NCI-H2171 treated with DMSO at 0.1 percent for 48 hours (cell line): ENCODE data around the gene RAB34.
"Not testable (repeated sequence)": the region's sequence is repeated elsewhere in the genome, so short reads cannot be mapped to it uniquely, and the experiment has no call there.

ENCODE experiments used
- DNase-seq: peaks from one replicate; lab custom pipeline; 2025; lab: John Stamatoyannopoulos, UW

Gene RAB34

DNA sequence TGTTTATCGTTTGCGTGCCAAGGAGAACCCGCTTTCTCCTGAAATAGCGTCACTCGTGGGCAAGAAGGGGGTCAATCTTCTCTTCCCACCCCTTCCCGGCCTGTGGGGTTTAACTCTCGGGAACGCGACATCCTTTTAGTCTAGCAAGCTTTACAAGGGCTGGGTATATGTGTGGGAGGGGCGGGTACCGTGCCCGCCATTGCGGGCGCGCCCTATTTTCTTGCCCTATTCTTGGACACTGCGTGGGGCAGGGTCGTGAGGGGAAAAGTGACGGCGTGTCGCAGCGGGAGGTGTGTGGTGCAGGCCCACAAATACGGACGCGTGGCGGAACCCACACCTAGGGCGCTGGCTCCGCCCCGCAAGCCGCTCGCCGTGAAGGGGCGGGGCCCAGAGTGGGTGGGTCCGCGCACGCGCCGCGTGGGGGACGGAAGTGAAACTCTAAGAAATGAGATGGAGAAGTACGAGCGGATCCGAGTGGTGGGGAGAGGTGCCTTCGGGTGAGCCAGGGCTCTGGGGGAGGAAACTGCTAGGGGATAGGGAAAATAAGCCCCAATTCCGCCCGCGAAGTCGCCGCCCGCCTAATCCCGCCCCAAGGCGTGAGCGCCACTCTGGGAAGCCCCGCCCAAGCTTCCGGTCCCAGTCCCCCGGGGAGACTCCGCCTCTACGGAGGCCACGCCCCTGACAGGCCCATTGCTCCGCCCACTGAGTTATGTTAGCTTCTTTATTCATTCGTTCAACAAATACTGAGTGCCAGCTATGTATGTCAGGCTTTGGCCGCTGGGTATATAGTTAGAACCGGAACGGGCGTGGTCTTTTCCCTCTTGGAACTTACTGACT, 10.9 kb upstream of the RAB34 start, which contains the start of gene NEK8:
Gene NEK8, plus strand, starts transcription at position 425 of the 837 bp plus-strand sequence. Its CDS starts 26 bp downstream, at position 451.
- peak; percentile 91 for DNase-seq

DNA sequence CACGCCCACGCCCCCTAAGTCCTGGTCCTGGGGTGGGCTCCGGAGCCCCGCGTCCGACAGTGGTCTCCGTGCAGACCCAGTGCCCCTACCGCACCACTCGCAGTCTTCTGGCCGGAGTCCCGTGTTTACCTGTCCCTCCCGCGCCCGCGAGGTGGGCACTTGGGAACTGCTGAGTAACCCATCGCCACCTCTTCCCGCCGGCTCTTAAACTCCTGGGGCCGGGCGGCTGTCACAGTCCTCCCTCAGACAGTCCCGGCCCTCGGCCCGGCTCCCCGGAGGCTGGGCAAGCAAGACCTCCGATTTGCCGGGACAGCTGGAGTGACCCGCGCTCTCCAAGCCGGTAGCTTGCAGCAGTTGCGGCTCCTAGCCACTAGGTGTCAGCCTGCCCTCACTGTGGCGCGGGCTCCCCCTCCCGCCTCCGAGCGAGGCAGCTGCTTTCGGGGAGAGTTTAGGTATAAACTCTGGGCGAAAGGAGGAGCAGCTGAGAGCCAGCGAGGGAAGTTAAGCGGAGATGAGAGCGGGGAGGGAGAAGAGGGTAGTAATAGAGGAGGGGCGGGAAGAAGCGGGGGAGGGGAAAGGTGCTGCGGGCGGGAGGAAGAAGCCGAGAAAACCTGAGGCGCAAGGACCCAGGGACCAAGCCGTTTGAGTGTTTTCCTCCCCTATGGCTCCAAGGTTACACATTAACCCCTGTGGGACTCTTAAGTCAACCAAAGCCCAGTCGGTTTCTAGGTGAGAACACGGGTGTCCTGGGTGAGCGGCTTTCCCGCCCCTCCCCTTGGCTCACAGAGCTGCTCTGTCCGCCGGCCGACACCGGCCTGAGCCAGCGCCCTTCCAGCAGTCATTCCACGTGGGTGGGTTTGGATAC, 9.2 kb upstream of the RAB34 start:
- DNase-seq = peak; percentile 97

DNA sequence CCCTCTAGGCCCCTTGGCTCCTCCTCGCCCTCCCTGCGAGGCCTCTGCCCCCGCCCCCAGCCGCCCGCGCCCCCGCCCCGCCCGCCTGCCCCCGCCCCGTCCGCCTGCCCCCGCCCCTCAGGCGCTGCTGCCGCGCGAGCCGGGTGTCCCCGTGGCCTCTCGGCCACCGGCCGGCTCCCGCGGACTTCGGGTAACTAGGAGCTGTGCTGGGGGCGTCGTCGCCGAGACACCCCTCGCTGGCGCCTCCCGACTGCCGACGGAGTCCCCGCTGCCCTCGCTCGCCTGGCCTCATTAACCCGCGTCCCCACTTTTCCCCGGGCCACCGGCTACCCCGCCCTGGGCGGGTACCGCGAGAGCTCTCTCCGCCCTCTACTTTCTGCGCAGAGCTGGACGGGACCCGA, 8.6 kb upstream of the RAB34 start, which contains the start of gene TLCD1:
Gene TLCD1, minus strand, starts transcription at position 8 of the 401 bp plus-strand sequence. CDS start 136 bp downstream, outside the sequence.
- DNase-seq = peak; percentile 73

DNA sequence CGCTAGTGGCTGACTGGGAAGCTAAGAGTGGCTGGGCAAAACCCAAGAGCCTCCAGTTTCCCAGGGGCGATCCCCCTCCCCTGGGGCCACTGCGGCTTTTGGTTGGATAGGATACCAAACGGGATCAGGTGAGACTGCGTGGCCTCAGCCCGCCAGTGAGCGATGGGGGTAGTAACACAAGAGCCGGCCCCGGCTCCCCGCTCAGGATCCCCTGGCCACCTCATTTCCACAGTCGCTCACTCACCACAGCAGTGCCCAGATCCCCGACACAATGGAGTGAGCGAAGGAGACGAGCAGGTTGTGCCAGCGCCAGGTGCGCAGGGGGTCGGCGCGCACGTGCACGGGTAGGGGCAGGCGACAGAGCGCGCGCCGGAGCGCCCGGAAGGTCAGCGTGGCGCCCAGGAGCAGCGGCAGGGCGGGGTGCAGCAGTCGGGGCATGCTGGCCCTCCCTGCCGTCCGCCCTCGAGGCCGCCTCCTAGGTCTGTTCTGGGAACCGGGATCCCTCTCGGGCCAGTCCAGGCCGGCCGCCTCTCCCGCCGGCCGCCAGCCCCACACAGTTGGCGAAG, 8.1 kb upstream of the RAB34 start:
- peak; percentile 85 for DNase-seq

DNA sequence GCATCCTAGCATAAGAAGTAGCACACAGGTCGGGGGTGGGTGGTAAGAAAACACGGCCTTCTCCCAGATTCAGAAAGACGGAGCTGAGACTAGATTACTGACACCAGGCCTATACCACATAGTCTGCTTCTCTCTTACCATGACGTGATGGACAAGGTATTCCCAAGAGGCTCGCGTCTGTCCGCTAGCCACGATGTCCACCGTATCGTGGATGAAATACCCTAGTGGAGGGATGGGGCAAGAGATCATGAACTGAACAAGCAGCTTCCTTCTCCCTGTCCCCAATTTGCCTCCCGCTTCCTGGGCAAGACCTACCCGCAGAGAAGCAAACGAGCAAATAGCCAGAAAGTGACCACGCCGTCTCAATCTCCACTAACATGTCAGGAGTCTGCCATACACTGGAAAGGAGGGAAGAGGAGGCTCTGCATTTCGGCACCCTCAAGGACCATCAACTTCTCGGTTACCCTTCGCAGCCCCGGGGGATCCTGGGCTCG, 7.5 kb upstream of the RAB34 start:
- DNase-seq = peak; percentile 61

DNA sequence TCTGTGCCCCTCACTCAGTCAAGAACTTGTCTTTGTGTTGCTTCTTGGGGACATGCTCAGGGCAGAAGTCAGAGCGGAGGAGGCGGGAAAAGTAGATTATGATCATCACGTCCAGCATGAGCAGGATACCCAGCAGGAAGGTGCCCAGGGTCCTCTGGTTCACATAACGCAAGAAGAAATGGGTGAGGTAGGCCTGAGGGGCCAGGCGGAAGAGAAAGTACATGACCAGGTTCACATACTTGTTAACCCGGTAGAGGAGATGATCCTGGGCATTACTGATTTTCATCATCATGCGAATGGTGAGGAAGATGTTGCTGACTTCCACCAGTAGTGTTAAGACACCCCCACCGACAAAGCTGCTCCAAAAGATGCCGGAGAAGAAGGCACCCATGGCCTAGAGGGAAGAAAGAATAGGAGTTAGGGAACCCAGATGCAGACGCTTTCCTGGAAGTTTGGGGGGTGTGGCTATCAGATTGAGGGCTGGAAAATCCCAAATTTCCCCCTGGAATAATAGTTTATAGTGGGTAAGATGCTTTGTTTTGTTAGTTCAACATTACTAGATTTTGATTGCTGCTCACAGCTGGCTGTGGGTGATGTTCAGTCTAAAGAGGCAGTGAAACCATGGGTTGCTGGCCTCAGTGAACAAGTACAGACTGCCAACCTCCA, 7.0 kb upstream of the RAB34 start:
- peak; percentile 31 for DNase-seq

DNA sequence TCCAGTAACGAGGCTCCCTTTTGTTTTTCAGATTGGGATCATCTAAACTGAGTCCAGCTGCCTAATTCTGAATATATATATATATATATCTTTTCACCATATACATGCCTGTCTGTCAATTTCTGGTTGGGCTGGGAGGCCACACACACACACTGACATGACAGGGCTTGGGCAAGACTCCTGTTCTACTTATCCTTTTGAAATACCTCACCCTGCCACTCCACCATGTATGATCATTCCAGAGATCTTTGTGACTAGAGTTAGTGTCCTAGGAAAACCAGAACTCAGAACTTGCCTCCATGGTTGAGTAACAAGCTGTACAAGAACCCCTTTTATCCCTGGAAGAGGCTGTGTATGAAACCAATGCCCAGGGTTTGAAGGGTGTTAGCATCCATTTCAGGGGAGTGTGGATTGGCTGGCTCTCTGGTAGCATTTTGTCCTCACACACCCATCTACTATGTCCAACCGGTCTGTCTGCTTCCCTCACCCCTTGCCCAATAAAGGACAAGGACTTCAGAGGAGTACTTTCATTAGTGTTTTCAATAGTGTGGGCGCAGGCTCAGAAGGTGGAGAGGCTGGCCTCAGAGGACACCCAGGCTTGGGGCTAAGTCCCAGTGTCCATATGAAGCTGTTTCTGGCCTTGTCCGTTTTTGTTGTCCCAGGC, 6.3 kb upstream of the RAB34 start:
- not testable (repeated sequence) for DNase-seq

DNA sequence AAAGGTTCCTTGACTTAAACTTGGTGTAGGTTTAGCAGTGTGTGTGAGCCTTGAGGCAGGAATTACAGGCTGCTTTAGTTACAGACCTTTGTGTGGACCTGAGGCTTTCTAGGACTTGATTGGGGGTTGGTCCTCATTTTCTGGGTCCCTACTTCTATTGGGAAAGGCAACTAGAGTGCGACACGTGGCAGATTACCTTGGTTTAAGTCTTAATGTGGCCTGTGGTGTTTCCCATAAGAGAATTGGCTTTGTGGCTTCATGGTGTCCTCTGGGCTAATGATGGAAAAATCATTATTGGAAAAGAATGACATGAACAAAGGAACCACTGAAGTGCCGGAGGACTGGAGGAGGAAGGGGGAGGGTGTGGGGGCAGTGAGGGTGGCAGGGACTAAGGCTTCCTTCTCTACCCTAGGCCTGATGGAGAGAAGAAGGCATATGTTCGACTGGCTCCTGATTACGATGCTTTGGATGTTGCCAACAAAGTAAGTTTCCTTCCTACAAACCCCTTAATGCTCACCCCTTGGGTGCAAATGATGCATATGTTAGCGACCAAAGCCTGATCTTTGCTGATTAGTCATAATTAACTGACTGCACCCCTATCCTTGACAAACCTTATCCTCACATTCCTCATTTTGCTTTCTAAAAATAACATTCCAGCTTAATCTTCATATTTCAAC, 5.6 kb upstream of the RAB34 start:
- DNase-seq = no peak

DNA sequence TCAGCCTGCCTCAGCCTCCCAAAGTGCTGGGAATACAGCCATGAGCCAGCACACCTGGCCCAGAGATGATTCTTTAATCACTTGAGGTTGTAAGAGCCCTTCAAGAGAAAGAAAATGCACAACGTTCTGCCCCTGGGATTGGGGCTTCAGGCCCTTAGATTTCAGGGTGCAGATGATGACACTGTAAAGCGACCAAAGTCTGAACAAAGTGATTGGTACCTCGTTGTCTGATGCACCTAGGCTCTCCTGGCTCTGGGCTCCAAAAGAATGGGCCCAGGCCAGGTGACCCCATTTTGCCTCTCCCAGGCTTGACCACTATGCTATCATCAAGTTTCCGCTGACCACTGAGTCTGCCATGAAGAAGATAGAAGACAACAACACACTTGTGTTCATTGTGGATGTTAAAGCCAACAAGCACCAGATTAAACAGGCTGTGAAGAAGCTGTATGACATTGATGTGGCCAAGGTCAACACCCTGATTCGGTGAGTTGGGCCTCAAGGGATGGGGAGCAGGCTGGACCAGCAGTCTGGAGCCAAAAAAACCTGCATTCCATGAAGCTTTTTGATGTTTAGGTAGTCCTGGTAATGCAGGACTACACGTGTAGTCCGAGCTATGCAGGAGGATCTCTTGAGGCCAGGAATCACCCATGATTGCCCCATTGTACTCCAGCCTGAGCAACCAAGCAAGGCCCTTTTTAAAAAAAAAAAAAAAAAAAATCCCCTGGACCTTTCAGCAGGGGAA, 4.9 kb upstream of the RAB34 start:
- no peak for DNase-seq

DNA sequence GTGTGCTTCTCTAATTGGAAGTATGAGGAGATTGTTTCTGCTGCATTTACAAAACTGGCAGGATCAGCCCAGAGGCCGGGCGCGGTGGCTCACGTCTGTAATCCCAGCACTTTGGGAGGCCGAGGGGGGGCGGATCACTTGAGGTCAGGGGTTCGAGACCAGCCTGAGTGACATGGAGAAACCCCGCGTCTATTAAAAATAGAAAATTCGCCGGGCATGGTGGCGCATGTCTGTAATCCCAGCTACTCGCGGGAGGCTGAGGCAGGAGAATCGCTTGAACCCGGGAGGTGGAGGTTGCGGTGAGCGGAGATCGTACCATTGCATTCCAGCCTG, 3.3 kb upstream of the RAB34 start:
- DNase-seq = not testable (repeated sequence)

DNA sequence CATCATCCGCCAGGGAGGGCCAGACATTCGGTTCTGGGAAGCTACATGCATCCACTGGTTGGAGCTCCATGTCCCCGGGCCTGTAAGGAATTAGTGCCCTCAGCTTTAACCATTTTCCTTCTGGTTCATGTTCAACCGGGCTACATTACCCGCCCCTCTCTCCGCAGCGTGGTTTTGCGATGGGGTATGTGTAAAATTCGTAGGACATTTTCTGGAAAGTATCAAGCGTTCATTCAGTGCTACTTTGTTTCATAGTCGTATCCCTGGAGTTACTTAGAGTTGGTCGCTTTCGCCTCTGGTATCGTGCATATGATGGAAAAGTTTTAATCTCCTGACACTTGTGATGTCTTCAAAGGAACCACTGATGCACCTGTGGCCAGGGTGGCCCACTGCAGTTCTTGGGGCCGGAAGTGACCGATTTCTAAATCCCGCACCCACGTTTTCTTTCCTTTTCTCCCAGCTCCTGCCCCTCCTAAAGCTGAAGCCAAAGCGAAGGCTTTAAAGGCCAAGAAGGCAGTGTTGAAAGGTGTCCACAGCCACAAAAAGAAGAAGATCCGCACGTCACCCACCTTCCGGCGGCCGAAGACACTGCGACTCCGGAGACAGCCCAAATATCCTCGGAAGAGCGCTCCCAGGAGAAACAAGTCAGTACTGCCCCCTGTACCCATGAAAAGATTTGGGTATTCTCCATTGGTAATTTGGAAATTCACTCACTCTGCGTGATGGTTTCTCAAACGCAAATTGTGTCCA, 2.8 kb upstream of the RAB34 start:
- DNase-seq = peak; percentile 17

DNA sequence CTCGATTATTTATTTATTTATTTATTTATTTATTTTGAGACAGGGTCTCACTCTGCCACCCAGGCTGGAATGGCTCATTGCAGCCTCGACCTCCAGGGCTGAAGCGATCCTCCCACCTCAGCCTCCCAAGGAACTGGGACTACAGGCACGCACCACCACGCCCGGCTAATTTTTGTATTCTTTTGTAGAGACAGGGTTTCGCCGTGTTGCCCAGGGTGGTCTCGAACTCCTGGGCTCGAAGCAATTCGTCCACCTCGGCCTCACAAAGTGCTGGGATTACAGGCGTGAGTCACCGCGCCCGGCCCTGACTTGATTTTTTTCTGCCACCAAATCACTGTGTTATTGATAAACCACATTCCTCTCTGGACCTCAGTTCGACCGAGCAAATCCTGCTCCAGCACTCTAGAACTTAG, 1.4 kb upstream of the RAB34 start:
- DNase-seq = no peak

DNA sequence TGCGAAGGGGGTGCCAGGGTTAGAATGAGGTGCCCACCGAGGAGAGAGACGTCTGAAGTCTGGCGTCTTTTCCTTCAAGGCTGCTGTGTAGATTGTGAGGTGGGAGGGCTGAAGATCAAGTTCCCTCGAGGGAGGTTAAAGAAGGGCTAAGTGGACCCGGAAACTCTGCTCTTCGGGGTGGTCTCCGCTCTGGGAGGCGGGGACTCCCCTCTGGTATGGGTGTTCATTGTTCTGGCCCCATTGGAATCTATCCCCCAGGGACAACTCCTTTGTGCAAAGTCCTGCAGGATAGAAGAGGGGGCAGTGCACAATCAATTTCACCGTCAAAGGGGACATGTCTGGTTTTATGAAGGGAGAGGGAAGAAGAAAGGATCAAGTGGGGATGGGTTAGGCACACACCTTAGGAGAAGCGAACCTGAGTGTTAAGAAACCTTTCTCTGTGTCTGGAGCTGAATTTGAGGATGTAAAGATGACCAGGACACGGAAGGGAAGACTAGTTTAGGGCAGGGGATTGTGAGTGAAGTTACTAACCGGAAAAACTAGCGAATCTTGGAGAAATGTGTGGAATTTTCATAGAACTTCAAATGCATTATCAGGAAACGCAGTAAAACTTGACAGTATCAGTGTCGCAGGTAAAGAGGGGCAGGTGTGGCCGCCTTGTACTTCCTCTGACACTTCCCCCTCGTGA, 809 bp upstream of the RAB34 start:
- no peak for DNase-seq

DNA sequence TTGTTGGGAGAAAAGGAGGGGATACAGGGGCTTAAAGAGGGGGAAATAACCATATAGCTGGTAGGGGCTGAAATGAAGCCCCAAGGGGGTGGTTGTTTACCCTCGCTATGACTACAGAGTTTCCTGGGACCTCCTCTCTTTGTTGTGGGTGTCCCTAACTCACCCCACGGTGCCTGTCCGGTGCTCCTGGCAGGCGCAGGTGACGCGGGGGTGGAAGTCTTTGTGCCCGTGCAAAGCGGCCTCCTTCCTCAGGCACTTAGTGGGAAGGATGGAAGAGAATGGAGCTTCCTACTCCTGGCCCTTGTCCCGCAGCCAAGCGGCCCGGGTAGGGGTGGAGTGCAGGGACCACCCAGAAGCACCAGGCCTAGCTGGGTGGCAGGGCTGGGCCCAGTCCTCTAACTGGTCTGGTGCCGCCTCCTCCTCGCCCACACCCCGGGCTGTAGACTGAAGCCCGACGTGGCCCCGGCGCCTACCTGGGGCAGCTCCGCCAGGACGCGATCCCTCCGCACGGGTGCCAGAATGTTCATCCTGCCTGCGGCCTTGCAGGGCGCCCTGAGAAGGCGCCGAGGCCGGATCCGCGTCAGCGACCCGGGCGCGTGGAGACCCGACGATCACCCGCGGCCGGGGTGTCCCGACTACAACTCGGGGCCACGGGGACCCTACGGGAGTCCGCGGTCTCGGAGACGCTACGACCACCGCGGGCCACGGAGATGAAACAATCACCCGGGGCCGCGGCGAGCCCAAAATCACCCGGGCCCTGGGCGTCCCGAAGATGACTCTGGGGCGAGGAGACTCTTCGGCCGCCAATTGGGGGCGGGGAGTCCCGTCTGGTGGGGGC, 709 bp downstream of the RAB34 start:
- no peak for DNase-seq

DNA sequence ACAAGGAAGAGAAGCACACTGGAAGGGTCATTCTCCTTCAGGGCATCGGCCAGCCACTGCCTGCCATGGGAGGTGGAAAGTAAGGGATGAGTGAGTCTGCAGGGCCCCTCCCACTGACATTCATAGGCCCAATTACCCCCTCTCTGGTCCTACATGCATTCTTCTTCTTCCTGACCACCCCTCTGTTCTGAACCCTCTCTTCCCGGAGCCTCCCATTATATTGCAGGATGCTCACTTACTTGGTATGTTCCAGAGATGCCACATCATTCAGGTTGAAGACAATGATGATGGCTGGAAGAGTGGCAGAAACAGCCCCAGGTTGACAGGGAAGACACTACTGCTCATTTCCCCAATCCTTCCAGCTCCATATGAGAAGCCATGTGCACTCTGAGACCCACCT, 2.5 kb downstream of the RAB34 start:
- DNase-seq = no peak

DNA sequence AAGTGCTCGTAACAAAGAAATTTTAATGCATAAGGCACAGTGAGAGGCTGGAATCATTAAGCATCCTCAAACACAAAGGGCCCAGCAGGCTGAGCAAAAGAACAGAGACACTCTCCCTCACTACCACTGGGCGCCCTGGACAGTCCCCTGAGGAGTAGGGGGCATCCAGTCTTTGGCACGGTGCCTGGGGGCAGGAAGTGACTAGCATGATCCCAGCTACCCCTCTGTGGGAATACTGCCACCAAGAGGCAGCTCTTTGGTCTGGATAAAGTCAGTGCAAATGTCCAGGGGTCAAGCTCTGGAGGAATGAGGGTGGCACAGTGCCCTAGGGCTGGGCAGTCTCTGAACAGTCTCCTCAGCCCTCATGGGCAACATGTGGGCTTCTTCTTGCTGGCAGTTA, 3.4 kb downstream of the RAB34 start:
- no peak for DNase-seq

DNA sequence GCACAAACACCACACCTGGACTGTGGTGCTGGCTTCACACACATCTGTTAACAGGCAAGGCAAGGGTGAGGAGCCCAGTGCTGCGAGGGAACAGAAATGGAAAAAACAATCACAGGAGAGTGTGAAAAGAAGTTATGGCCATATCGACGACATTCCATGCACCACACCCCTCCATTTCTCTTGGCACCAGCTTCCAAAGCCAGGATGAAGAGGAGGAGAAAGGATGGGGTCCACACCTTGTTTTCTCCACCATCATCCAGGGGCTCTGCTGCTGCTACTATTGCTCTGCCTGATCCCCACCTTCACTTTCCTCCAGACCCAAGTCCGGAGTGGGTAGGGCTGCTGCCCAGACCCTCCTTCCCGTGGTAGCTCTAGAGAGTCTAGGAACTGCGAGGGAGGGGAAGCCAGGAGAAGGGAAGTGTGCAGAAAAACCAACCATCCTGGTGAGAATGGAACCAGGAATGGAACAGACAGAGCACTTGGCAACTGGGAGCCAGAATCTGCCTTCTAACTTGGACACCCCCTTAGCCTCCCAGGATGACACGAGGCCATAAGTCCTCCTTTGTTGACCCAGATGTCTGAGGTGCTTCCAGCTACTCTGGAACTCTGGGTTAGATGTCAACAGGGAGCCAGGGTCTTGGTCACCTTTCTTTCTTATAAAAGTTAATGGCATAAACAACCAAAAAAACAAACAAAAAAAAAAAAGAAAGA, 4.8 kb downstream of the RAB34 start:
- no peak for DNase-seq
